Measurements from ENCODE around the gene C16orf87. TPM values are rescaled to one million over a fixed set of nuclear protein-coding genes. Genes with fewer than 3 reads are reported as not detected.

The C16orf87 gene
- total and polyA plus RNA-seq, 2 donors (not counting 1 experiment from before 2014, with no cell fraction given) = 3.4 to 11.3 TPM

DNA sequence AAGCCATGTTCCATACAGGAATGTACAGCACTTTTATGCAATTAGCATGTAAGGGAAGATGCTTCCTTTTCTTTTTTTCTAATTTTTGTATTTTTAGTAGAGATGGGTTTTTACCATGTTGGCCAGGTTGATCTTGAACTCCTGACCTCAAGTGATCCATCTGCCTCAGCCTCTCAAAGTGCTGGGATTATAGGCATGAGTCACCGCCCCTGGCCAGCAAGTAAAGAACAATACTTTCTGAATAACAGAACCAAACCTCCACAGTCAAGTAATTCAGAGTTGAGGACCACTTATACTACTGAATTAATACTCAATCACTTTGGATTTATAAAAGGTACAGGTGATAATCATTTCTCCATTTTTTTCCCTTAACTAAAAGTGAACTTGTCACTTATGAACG, 13.0 kb downstream of the C16orf87 start:
- no CpG with 5 or more reads among the region's 2 CpGs for WGBS (ENCODE audit: insufficient coverage)
- H3K4me1 ChIP-seq (ENCODE audit: control insufficient read depth in 2 of 2, insufficient read depth in 2 of 2, low read length in 2 of 2) = peaks cover 11 to 12% of the 10 kb centered on the region in 2 donors
- ATAC-seq (ENCODE audit: low read depth) = no peak
- Mint-ChIP-seq H3K9me3 (ENCODE audit: insufficient read depth) (no peaks in the 10 kb centered on the region), H3K4me3 (no peak overlapping the region), H3K27me3 (no peaks in the 10 kb centered on the region), H3K27ac (no peak overlapping the region), H3K4me1 (peaks cover 31% of the 10 kb centered on the region)
- no peak overlapping the region for H2AFZ ChIP-seq (ENCODE audit: insufficient read depth, low read depth, low read length, poor library complexity, severe bottlenecking)
- peaks cover 5% of the 10 kb centered on the region for H4K20me1 ChIP-seq (ENCODE audit: control insufficient read depth, insufficient read depth, low read length, poor library complexity, severe bottlenecking)
- CTCF ChIA-PET = no interaction called here
- H3K4me3 ChIP-seq (ENCODE audit: control extremely low read depth in 1 of 5, extremely low read depth in 1 of 5, insufficient read depth in 1 of 5, low read depth in 2 of 5, low read length in 4 of 5) = no peak overlapping the region
- TF ChIP-seq EZH2 (IDR thresholded peaks at IDR 0.05; ENCODE audit: borderline replicate concordance, insufficient read depth, low read depth, low read length, poor library complexity, severe bottlenecking) = no peak
- TF ChIP-seq, protein P1, sequence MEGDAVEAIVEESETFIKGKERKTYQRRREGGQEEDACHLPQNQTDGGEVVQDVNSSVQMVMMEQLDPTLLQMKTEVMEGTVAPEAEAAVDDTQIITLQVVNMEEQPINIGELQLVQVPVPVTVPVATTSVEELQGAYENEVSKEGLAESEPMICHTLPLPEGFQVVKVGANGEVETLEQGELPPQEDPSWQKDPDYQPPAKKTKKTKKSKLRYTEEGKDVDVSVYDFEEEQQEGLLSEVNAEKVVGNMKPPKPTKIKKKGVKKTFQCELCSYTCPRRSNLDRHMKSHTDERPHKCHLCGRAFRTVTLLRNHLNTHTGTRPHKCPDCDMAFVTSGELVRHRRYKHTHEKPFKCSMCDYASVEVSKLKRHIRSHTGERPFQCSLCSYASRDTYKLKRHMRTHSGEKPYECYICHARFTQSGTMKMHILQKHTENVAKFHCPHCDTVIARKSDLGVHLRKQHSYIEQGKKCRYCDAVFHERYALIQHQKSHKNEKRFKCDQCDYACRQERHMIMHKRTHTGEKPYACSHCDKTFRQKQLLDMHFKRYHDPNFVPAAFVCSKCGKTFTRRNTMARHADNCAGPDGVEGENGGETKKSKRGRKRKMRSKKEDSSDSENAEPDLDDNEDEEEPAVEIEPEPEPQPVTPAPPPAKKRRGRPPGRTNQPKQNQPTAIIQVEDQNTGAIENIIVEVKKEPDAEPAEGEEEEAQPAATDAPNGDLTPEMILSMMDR (IDR thresholded peaks at IDR 0.05) = no peak
- peaks cover 0 to 4% (median 2%) of the 10 kb centered on the region in 3 donors for H3K9me3 ChIP-seq (ENCODE audit: control extremely low read depth in 1 of 3, control insufficient read depth in 2 of 3, insufficient read depth in 1 of 3, low read length in 2 of 3)
- DNase-seq = no peak
- intact Hi-C loops (cut with micrococcal nuclease) = no loop called here
- no peak overlapping the region for H3K27ac ChIP-seq (ENCODE audit: low read length in 2 of 2)
- POLR2A ChIA-PET = no interaction called here
- H3K36me3 ChIP-seq (replicated peaks in 1 of 2; ENCODE audit: control extremely low read depth in 1 of 2, control insufficient read depth in 1 of 2, extremely low read depth in 1 of 2, insufficient read depth in 2 of 2, low read length in 1 of 2) = peaks cover 3 to 7% of the 10 kb centered on the region in 2 experiments
- peaks cover 90% of the 10 kb centered on the region for H3K79me2 ChIP-seq (ENCODE audit: control insufficient read depth, insufficient read depth, low read length)
- H3K9ac ChIP-seq (ENCODE audit: low read length) = no peak overlapping the region
- no peaks in the 10 kb centered on the region for H3K27me3 ChIP-seq (replicated peaks in 1 of 4; ENCODE audit: control extremely low read depth in 1 of 4, control insufficient read depth in 3 of 4, insufficient read depth in 4 of 4, low read length in 3 of 4)
- no peak overlapping the region for H3K4me2 ChIP-seq (replicated peaks; ENCODE audit: low read depth, low read length, poor library complexity, severe bottlenecking)

DNA sequence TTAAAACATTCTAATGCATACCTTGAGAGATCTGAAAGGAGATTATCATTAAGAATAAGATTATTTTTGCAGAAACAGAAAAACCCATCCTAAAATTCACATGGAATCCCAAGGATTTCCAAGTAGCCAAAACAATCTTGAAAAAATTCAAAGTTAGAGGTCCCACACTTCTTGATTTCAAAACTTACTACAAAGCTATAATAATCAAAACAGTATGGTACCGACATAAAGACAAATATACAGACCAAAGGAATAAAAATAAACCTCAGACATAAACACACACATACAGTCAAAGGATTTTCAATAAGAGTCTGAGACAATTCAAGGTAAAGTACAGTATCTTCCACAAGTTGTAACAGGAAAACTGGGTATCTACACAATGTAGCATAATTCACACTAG, 16.2 kb downstream of the C16orf87 start:
- peaks cover 38% of the 10 kb centered on the region for H3K4me1 Mint-ChIP-seq
- H3K9me3 Mint-ChIP-seq (ENCODE audit: insufficient read depth) = no peaks in the 10 kb centered on the region
- H3K4me2 ChIP-seq (replicated peaks; ENCODE audit: low read depth, low read length, poor library complexity, severe bottlenecking) = no peak overlapping the region
- peaks cover 0 to 4% (median 2%) of the 10 kb centered on the region in 3 donors for H3K9me3 ChIP-seq (ENCODE audit: control extremely low read depth in 1 of 3, control insufficient read depth in 2 of 3, insufficient read depth in 1 of 3, low read length in 2 of 3)
- H3K27me3 Mint-ChIP-seq = no peaks in the 10 kb centered on the region
- H3K27me3 ChIP-seq (replicated peaks in 1 of 4; ENCODE audit: control extremely low read depth in 1 of 4, control insufficient read depth in 3 of 4, insufficient read depth in 4 of 4, low read length in 3 of 4) = no peaks in the 10 kb centered on the region
- POLR2A ChIA-PET = interaction anchor here (1.0 kb wide), 1 partner anchor 27 kb away, joined by 7 read pairs; no protein-coding TSS in a partner anchor
- no peak for ATAC-seq (ENCODE audit: low read depth)
- peaks cover 0 to 3% of the 10 kb centered on the region in 2 experiments for H3K36me3 ChIP-seq (replicated peaks in 1 of 2; ENCODE audit: control extremely low read depth in 1 of 2, control insufficient read depth in 1 of 2, extremely low read depth in 1 of 2, insufficient read depth in 2 of 2, low read length in 1 of 2)
- intact Hi-C loops (cut with micrococcal nuclease) = loop anchor here (2.0 kb wide), 1 partner anchor 16 kb away; the partner anchor contains the start of gene C16orf87
- CTCF ChIA-PET = no interaction called here
- H3K27ac ChIP-seq (ENCODE audit: low read length in 2 of 2) = no peak overlapping the region
- no peak overlapping the region for H3K4me3 Mint-ChIP-seq
- H3K79me2 ChIP-seq (ENCODE audit: control insufficient read depth, insufficient read depth, low read length) = peaks cover 85% of the 10 kb centered on the region
- peaks cover 7 to 10% of the 10 kb centered on the region in 2 donors for H3K4me1 ChIP-seq (ENCODE audit: control insufficient read depth in 2 of 2, insufficient read depth in 2 of 2, low read length in 2 of 2)
- H4K20me1 ChIP-seq (ENCODE audit: control insufficient read depth, insufficient read depth, low read length, poor library complexity, severe bottlenecking) = no peaks in the 10 kb centered on the region
- no peak for DNase-seq
- no peak overlapping the region for H3K9ac ChIP-seq (ENCODE audit: low read length)
- no peak overlapping the region for H3K4me3 ChIP-seq (ENCODE audit: control extremely low read depth in 1 of 5, extremely low read depth in 1 of 5, insufficient read depth in 1 of 5, low read depth in 2 of 5, low read length in 4 of 5)
- WGBS (ENCODE audit: insufficient coverage) = no CpG with 5 or more reads among the region's 1 CpG
- no peak overlapping the region for H3K27ac Mint-ChIP-seq
- TF ChIP-seq, protein P1 (IDR thresholded peaks at IDR 0.05) = no peak
- no peak for TF ChIP-seq EZH2 (IDR thresholded peaks at IDR 0.05; ENCODE audit: borderline replicate concordance, insufficient read depth, low read depth, low read length, poor library complexity, severe bottlenecking)
- H2AFZ ChIP-seq (ENCODE audit: insufficient read depth, low read depth, low read length, poor library complexity, severe bottlenecking) = no peak overlapping the region

All from B cell (primary cell).